SW480 (cell line): ENCODE results near the gene PHACTR3.

Experiments
- DNase-seq: peaks from one replicate; pipeline ENCODE4 v3.0.0-alpha.2; 2016; ENCODE audit warnings: low spot score

The PHACTR3 gene

DNA sequence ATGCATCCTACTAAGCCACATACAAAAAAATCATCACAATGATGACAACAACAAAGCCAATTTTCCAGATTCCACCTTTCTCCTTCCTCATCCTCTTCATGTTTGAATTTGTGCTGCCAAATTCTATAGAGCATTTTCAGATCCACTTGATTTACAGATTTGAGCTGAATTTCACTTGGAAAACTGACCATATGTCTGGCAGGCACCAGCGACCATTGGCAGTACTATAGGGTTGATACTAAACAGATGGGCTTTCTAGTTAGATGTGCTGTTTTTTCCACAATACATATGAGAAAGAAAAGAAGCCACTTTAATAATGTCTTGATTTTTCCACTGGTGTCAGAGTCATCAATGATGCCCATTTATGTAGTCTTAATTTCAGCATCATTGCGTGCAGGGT, 127.0 kb downstream of the PHACTR3 start:
- no peak for DNase-seq

DNA sequence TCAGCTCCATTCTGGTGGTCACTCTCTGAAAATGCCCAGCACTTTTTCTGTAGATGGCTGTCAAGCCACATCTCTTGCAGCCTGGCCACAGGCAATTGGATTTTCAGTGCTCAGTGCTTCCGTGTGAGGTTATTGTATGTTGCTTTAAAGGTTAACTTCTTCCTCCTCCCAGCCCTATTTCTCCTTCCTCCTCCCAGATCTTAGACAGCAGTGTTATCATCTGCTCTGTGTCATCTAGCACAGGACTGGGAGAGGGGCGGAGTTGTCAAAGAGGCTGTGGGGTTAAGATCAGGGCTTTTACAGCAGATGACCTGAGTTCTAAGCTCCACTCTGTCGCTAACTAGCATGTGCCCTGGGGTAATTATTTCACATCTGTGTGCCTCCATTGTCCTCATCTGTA, 129.0 kb downstream of the PHACTR3 start:
- no peak for DNase-seq

DNA sequence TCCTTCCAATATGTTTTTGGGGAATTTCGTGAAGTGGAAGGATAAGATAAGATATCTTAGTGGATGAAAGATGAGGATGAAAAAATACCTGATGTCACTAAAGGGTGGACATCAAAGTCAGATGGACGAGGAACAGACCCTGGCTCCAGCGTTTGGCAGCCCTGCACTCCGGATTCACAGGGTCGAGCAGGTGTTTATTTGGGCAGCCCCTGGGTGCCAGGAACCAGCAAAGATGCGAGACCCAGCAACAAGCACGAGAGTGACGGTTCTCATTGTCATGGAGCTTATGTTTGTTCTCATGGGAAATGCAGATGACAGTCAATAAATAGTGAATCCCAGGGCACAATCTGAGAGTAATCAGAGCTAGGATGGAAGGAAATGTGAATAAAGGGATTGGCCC, 131.1 kb downstream of the PHACTR3 start:
- DNase-seq = no peak

- peak; percentile 44 for DNase-seq
Measured at GRCh38 chr20:59735917-59736316, 131.6 kb downstream of the PHACTR3 start.

- no peak for DNase-seq
Measured at GRCh38 chr20:59736366-59736765, 132.0 kb downstream of the PHACTR3 start.

DNA sequence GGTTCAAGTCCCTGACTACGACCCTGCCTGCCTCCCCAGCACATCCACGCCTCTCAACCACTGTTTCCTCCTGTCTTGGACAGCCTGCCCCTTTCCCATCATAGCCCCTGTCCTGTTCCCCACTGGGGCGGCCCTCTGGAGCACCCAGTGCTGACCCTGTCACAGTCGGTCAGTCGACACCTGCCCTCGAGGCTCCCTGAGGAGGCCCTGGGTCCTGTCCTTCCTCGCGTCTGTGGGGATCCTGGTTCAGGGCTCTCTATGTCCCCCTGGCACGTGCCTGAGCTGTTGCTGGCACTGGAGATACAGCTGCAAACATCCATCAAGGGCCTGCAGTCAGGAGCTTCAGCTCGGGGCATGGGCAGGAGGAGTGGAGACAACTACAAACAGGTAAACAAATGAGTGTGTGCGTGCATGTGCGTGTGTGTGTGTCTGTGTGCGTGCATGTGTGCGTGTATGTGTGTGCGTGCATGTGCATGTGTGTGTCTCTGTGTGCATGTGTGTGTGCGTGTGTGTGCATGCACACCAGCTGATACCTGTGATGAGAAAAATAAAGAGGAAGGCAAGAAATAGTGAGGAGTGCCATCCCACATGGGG, 132.8 kb downstream of the PHACTR3 start:
- DNase-seq = no peak

DNA sequence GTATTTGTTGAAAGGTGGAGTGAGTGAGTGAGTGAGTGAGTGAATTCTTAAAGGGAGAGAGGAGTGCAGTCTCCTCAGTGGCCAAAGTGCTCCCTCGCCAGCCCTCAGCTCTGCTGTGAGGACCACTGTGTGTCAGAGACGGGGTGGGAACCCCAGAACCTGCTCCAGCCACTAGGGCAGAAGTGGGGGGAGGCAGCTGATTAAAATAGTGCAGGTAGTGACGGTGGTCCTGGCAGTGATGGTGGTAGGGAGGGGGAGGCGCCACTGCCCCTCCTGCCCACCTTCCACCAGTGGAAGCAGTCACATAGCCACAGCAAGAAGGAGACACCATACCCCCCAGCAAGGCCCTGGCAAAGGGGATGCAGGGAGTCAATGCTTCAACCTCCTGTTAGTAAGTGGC, 133.5 kb downstream of the PHACTR3 start:
- no peak for DNase-seq

DNA sequence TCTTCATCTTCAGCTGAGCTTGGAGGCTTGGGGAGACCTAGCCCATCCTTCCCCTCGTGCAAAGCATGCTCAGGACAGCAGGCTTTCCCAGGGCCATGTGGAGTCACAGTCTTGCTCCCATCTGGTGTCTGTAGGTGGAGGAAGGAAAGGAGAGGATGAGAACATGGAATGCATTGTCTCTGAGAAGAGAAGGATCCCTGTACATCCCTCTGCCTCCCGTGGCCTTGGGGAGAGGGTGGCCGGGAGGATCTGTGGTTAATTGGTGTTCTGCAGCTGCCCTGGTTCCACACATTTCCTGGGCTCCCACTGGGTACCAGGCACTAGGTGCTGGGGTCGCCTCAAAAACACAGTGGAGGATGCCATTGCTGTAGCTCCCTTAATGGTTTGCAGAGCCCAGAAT, 134.5 kb downstream of the PHACTR3 start:
- no peak for DNase-seq

- DNase-seq = no peak
Measured at GRCh38 chr20:59740621-59741020, 136.3 kb downstream of the PHACTR3 start.

- no peak for DNase-seq
Measured at GRCh38 chr20:59741073-59741472, 136.7 kb downstream of the PHACTR3 start.

DNA sequence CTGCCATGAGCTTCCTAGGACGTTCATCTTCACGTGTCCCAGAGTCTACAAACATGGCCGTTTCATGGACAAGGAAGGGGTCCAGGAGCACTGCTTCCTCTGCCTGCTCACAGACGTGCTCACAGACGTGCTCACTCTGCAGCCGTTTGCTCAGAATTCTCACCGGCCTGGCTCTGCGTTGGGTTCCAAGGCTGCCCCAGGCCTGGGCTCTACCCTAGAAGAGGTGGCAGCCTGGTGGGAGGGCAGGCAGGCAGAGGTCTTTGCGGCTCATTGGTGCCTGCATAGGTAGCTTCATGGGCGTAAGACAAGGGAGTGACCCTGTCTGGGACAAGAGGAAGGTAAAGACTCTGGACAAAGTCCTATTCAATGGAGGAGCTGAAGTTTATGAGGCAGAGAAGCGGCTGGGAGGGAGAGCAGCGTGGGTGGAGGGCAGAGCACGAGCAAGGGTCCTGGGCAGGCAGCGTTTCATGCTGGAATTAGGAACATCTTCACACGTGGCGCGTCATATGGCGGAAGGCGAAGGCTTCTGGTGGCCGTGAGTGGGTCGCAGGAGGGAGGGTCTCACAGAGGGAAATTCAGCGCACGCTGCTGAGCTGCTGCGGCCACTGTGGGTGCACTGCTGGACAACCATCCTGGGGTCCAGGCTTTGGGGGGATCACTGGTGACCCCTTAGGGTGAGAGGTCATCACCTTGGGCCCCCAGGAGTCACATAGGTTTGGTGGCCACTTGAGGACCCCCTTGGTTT, 138.2 kb downstream of the PHACTR3 start:
- no peak for DNase-seq

- no peak for DNase-seq
Measured at GRCh38 chr20:59743308-59743707, 139.0 kb downstream of the PHACTR3 start.

DNA sequence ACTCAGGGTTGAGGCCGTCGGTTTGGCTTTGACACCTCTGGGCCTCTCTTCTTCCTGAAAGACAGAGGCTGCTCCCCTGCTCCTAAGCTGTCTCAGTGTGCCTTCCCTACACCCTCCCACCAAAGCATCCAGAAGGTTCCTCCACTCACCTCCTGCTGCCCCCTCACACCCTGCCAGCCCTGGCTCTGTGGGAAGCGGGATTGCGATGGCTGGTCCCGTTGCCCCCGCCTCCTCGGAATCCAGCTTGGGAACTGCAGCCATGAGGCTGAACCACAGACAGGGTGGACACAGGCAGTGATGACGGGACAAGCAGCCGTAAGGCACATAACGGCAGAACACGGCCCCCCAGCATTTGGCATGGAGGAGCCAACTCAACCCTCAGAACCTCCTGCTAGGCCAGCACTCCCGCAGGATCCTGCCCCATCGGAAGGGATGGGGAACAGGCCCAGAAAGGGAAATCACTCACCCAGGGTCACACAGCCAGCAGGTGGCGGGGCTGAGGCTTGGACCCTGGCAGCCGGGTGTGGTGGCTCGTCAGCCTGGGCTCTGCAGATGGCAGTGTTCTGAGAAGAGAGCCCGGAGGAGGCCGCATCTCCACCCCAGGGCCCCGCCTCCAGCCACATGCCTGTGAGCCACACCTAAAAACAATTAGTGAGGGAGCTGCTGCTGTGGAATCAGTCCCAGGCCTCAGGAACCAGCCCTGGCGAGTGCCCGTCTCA, 139.6 kb downstream of the PHACTR3 start:
- DNase-seq = peak; percentile 87

- DNase-seq = no peak
Measured at GRCh38 chr20:59744756-59745155, 140.4 kb downstream of the PHACTR3 start.

GRCh38 chr20:59745201-59745600, 140.9 kb downstream of the PHACTR3 start:
- DNase-seq = no peak

DNA sequence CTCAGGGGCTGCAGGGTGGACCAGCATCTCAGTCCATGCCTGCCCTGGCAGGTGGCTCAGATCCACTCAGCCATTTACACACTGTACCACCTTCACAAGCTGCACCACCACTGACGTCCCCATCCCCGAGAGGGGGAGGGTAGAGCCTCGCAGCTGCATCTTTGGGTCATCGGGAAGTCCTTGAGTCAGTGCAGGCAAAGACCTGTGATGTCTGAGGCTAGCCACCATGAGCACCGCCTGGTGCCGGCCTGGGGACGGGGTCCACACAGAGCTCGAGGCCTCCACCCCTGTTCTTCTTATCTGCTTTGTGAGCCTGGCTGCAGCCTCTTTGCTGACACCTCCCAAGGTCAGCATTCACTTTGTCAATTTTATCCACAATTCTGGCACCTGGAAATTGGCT, 141.4 kb downstream of the PHACTR3 start:
- DNase-seq = no peak

GRCh38 chr20:59746155-59746554, 141.8 kb downstream of the PHACTR3 start:
- DNase-seq = no peak

DNA sequence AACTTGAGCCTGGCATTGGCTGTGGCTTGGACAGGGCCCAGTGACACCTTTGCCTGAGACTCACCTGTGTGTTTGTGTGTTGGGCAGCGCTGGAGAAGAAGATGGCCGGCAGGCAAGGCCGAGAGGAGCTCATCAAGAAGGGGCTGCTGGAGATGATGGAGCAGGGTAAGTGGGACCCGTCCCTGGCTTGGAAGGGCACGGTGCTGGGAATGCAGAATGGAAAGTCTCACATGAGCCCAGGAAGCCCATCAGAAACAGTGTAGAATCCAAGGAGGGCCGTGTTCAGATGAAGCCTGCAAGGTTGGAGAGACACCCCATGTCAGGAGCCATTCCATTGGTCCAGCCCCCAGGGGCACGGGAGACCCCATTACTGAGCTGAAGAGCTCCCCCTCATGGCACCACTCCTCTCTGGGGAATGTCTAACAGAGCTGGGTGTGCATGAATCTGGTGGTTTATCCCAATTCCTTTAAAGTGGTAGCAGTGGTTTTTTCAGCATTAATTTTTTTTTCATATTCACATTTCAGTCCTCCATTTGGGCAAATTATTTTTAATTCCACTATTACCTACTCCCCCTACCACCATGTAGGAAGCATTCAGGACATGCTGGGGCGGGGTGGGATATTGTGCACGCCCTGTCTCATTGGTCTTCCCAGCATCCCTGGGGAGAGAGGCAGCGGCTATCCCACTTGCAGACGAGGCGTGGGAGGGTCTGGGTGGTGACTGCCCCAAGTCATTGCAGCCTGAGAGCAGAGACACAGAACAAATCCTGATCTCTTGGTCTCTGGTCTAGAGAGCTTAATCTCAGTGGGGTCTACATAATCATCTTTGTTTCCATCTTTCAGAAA, 143.6 kb downstream of the PHACTR3 start:
- DNase-seq = no peak

- DNase-seq = no peak
Measured at GRCh38 chr20:59748619-59749191, 144.4 kb downstream of the PHACTR3 start.

DNA sequence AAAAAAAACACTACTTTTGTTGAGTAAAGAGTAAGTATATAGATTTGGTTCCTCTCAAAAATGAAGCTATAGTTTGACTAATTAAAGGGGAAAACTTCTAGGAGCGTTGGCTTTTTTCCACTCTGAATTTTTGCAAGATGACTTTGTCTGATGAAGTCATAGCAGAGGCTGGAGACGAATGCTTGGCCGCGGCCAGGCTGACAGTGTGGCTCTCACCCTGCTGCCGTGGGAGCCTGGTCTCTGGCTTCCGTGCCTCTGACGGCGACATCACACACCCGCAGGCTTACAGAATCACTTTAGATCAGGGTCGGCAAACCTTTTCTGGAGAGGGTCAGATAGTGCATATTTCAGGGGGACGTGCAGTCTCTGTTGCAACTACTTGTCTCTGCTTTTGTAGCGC, 145.0 kb downstream of the PHACTR3 start:
- no peak for DNase-seq

GRCh38 chr20:59750209-59750840, 146.0 kb downstream of the PHACTR3 start:
- DNase-seq = no peak
